ENCODE measurements around the gene PHF12. TPM values are rescaled to one million over a fixed set of nuclear protein-coding genes. Genes with fewer than 3 reads are reported as not detected.

PHF12 gene
- total RNA-seq, 1 donor from 2014 or later, result 72.0 TPM

DNA sequence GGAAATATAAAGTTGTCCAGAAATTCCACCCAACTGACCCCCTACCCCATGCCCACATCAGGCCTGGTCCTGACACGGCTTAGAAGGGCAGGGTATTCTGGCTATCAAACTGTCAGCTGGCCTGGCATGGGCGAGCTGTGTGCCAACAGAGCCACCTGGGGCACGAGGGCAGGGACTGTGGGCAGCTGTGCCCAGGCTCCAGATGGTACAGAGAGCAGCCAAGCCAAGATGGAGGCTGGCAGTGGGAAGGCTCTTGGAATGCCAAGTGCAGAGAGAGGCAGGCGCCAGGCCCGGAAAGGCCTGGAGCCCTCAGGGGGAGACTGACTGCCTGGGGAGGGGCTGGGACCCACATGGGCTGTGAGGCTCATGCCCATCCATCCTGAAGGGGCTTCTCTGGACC lies 24.3 kb upstream of the PHF12 start:
- intact Hi-C loops (cut with micrococcal nuclease), result no loop called here

GRCh38 chr17:28975031-28975430 lies 23.7 kb upstream of the PHF12 start:
- intact Hi-C loops (cut with micrococcal nuclease), result no loop called here

DNA sequence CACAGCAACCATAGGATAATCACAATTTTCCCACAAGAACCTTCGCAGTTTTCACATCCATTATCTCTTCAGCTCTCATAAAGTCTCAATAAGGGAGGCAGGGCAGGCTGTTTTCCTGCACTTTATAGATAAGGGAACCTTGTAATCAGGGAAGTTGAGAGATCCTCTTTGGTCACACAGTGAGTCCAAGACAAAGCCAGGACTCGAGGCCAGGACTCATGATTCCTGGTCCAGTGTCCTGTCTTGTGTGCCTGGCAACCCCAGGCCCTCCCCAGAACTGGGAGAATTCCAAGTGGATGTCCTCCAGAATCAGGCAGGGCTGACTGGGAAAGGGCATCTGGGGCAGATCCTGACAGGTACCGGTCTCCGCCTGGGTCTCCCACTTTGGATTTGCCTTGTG lies 23.1 kb upstream of the PHF12 start:
- intact Hi-C loops (cut with micrococcal nuclease), result no loop called here

GRCh38 chr17:28973425-28973824 lies 22.1 kb upstream of the PHF12 start:
- intact Hi-C loops (cut with micrococcal nuclease), result no loop called here

GRCh38 chr17:28972437-28972836 lies 21.1 kb upstream of the PHF12 start:
- intact Hi-C loops (cut with micrococcal nuclease), result no loop called here

GRCh38 chr17:28970879-28971278 lies 19.6 kb upstream of the PHF12 start:
- intact Hi-C loops (cut with micrococcal nuclease), result no loop called here

DNA sequence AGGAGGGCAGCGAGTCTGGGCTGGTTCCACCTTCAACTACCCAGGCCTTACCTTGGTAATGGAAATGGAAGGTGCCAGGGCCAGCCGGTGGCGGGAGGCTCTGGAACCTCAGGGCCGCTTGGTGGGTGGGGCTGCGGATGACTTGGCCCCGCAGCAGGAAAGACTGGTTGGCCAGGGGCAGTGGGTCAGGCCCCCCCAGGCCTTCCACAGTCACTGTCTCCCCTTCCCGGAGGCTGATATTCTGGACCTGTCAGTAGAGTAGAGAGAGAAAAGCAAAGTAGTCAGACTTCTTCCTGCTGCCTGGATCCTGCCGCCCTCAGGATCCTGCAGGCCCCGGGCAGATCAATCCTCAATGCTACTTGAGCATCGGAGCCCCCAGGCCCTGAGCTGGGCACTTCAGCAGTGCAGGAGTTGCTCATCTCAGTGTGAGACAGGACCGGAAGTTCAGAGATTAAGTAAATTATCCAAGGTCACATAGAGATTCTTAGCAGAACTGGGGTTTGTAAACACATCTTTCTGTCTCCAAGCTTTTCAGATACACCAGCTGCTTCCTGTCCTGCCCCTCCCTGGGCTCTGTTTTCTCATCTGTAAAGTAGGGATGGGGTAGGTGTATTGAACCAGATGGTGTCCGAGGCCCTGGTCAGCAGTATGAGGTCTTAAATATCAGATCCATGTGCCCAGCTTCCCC lies 18.5 kb upstream of the PHF12 start:
- intact Hi-C loops (cut with micrococcal nuclease), result no loop called here

DNA sequence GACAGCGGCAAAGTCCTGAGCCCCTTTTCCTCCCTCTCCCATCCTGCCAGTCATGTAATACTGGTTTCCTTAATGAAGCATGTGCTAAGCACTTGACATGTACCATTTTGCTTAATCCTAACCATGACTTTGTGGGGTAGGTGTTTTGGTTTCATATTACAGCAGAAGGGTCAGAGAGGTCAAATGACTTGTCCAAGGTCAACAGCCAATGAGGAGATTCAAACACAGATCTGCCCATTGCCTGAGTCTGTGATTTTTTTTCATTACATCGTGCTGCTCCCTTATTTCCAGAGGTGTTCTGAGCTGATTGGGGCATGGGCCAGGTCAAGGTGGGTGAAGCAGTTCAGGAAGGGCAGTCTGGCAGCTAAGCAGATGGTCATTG lies 17.6 kb upstream of the PHF12 start:
- intact Hi-C loops (cut with micrococcal nuclease), result no loop called here

DNA sequence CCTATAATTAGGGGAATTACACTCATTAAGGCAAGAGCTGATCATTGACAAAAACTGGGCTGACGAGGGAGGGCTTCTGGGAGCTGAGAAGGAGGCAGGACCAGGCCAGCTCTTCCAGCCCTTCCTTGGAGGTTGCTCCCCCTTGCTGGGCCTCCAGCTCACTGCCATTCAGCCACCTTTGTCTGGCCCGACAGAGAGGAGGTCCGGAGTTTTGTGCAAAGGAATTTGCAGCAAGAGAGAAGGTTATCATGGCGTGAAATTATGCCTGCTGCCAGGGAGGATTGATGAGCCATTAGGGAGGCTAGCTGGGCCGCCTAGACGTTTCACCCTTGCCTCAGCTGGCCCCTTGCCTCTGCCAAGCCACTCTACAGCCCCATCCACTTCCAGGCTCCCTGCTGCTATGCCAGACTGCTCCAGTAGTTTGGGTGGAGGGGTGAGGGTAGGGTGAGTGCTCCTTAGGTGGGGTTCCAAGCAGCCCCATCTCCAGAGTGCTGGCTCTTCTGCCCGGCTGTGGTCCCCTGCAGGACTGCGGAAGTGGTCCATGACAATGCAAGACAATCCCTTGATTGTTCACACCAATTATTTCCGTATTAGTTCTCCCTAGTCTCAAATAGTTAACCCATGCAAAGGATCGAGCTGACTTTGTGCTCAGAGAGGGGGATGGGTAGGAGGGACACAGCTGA lies 17.1 kb upstream of the PHF12 start:
- intact Hi-C loops (cut with micrococcal nuclease), result no loop called here

GRCh38 chr17:28967221-28968135 lies 16.2 kb upstream of the PHF12 start:
- intact Hi-C loops (cut with micrococcal nuclease), result no loop called here

DNA sequence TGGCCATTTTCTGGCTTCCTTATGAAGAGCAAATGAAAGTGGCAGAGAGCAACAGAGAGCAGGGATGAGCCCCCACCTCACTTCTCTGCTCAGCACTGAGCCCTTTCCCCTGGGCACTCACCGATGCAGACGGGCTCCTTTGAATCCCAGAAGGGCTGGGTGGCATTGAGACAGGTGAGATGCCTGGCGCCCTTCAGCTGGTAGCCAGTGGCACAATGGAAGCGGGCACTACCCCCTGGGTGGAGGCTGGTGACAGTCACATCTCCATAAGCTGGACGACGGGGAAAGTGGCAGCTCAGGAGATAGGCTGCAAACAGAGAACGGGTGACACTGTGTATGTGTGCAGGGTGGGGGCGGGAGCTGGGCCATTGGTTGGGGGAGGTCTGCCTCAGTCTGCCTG lies 12.5 kb upstream of the PHF12 start:
- intact Hi-C loops (cut with micrococcal nuclease), result loop anchor here (2.0 kb wide), 1 partner anchor 153 kb away; no protein-coding TSS in a partner anchor

GRCh38 chr17:28963055-28963611 lies 11.8 kb upstream of the PHF12 start:
- intact Hi-C loops (cut with micrococcal nuclease), result no loop called here

GRCh38 chr17:28961391-28961790 lies 10.1 kb upstream of the PHF12 start:
- intact Hi-C loops (cut with micrococcal nuclease), result no loop called here

- intact Hi-C loops (cut with micrococcal nuclease), result no loop called here
Observed at GRCh38 chr17:28960256-28961061, 9.1 kb upstream of the PHF12 start.

DNA sequence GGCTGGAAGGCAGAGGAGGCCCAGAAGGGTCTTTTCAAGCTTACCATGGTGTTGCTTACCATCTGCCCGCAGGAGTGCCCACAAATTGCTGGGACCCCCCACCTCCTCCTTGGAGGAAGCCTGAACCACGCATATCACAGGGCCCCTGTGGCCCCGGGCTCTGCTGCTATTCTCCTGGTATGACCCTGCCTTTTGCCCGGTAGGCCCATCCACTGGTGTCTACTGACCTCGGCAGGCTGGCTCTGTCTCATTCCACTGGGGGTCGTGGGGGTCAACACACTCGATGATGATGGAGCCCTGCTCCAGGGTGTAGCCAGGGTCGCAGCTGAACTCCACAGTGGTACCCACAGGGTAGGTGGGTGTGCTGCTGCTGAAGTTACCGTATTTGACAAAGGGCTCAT lies 8.2 kb upstream of the PHF12 start:
- intact Hi-C loops (cut with micrococcal nuclease), result no loop called here

DNA sequence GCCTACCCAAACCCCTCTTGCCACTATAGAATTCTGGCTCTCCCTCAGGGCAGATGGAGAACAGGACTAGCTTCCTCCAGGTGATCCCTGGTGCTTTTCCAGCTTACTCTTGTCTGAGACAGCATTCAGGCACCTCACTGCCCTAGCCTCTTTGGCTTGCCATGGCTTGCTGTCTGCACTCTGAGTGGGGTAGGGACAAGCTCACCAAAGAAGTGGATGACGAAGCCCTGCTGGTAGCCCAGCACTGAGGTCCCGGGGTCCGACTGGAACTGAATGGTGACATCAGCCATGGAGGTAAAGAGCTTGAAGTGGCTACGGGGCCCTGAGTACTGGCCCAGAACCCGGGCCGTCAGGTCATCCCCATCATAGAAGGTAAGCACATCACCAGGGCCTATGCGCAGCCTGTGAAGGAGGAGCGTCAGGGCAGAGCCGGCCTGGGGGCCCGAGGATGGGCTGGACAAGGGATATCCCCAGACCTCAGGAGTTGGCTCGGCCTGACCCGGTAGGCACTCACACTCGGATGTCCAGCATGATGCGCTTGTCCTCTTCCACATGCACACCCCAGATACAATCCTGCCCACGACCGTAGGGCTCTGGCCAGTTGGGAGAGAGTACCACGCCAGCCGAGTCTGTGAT lies 7.6 kb upstream of the PHF12 start:
- intact Hi-C loops (cut with micrococcal nuclease), result no loop called here

DNA sequence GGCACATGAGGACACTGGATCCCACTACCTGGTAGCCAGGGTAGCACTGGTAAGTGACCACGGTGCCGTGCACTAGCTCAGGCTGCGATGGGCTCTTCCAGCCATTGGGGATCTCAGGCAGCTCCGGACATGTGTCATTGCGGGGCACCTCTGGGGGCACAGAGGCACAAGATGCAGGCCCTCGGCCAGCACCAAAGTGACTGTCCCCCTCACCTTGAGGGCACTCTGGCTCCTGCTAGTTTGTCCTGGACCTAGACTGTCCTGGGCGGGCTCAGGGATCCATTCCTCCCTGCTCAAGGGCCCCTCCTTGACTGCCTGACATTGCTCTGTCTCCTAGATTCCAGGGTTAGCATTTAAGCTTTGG lies 6.7 kb upstream of the PHF12 start:
- intact Hi-C loops (cut with micrococcal nuclease), result no loop called here

DNA sequence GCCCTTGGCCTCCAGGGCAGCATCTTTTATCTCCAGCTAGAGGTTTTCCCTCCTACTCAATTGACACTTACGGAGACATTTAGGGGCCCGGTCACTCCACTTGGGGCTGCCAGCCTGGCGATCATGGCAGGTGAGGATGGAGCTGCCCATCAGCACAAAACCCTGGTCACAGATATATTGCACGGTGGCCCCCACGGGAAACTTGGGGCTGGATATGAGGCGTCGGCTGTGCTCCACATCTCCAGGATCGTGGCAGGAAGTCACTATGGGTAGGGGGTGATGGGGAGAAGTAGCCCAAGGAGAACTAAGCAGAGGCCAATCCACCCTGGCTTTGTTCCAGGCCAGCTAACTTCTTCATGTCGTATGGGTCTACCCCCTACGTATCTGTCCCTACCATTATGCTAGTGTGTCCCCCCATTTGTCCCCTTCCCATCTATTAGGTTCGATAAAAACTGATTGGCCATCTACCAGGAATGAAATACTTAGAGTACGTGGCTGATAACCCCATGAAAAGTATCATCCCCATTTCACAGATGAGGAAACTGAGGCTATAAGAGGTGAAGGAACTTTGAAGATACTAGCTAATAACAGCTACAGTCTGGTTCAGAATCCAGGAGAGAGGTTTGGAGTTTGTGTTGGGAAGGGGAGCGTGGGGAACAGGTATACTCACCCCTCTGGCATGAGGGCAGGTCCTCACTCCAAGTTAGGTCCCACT lies 6.1 kb upstream of the PHF12 start:
- intact Hi-C loops (cut with micrococcal nuclease), result no loop called here

GRCh38 chr17:28956861-28957260 lies 5.5 kb upstream of the PHF12 start:
- intact Hi-C loops (cut with micrococcal nuclease), result no loop called here

- intact Hi-C loops (cut with micrococcal nuclease), result no loop called here
Observed at GRCh38 chr17:28956112-28956511, 4.8 kb upstream of the PHF12 start.

All from T-helper 2 cell treated with Interferon-gamma antibody and Interleukin-4, amounts not matched to agents 100 ng/mL and 5 ng/mL, for 36 hours (primary cell).